GM19240 (cell line): ENCODE measurements around the gene USH1C.

Experiments
- DNase-seq: peaks from one replicate; pipeline ENCODE4 v3.0.0; 2011; ENCODE audit warnings: low spot score; ENCODE audit not compliant: insufficient read length

The USH1C gene

GRCh38 chr11:17544181-17544622 lies at the start of gene USH1C:
Gene USH1C (minus strand): TSS chr11:17544416. CDS start chr11:17544307, 109 bp downstream.
- DNase-seq: no peak

DNA sequence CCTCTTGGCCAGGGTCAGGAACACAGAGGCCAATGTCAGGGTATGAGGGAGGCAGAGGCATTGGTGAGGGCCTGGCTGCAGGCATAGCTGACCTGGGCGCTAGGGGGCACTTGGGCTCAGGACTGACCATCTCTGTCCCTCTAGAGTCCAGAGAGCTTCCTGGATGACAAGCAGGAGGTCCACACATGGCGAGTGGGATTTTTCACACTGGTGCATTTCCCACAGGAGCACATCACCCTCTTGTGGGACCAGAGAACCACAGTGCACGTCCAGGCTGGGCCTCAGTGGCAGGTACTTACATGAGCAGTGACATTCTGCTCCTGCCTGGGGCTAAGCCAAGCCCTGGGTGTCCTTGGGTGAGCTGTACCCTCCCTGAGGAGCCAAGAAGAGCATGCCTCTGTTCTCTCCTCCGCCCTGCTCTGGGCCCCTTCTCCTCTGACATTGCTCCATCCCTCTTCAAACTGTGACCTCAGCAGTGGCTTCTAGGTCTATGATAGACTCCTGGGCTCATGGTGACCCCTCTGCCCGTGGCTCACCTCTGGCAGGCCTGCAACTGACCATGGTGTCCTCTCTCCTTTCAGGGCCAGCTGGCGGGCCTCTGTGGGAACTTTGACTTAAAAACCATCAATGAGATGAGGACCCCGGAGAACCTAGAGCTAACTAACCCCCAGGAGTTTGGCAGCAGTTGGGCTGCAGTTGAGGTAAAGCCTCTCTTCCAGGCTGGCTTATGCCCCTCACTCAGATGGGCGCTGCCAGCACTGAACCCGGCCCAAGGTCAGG lies 49.4 kb upstream of the USH1C start:
- DNase-seq: no peak

DNA sequence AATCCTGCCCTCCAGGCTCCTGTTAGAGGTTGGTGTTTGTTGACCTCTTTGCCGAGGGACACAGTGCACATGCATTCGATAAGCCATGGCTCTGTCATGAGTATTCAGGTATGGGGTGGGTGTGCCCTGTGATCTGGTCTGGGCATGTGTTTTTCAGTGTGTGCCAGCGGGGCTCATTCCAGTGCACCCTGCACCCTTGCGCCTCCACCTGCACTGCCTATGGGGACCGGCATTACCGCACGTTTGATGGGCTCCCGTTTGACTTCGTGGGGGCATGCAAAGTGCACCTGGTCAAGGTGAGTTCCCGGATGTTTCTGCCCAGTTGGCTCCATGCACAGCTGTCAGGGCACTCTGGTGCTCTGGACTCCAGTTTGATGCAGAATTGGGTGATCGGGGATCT lies 47.1 kb upstream of the USH1C start:
- DNase-seq: no peak

DNA sequence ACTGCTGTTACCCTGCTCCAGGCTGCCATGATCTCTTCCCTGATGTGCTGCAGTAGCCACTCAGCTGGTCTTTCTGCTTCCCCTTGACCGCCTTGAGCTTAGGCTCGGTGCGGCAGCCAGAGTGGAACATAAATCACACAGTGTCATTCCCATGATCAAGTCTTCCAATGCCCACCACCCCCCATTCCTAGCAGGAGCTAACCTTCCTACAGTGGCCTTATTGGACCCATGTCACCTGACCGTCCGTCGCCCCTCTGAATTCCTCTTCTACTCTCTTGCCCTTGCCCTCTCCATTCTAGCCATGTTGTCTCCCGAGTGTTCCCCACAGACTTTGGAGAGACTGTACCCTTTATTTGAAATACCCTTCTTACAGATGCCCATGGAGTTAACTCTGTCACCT lies 46.2 kb upstream of the USH1C start:
- no peak for DNase-seq

GRCh38 chr11:17588721-17589120 lies 44.5 kb upstream of the USH1C start:
- DNase-seq: no peak

- no peak for DNase-seq
Observed at GRCh38 chr11:17588166-17588565, 44.0 kb upstream of the USH1C start.

DNA sequence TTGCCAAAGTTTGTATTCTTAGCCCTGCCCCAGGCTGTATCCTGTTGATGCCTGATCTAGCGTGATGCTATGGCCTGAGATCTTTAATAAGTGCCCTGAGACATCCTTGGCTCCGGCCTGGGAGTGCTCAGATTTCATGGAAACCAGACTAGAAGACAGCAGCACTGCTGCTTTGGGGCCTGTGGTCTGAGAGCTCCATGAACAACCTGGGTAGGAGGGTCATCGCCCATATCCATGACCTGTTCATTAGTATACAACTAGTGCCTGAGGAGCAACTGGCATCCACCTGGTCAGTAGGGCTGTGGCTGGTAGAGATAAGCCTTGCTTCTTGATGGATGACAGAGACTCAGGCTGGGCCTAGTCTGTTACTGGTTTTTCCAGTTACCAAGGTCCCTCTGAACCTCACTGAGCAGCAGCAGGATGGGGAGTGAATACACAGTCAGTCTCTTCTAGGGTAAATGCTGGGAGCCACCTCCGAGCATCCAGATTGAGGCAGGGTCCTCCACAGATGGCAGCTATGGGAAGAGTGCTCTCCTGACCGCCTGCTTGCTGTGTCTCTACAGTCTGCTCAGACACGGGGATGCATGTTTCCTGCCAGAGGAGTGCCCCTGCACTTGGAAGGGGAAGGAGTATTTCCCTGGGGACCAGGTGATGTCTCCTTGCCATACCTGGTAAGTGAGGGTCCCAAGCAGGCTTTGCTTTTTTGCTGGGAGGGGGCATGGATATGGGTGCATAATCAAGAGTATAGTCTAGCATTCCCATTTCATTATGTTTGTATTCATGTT lies 41.9 kb upstream of the USH1C start:
- no peak for DNase-seq

GRCh38 chr11:17581732-17582053 lies 37.5 kb upstream of the USH1C start:
- DNase-seq: no peak

DNA sequence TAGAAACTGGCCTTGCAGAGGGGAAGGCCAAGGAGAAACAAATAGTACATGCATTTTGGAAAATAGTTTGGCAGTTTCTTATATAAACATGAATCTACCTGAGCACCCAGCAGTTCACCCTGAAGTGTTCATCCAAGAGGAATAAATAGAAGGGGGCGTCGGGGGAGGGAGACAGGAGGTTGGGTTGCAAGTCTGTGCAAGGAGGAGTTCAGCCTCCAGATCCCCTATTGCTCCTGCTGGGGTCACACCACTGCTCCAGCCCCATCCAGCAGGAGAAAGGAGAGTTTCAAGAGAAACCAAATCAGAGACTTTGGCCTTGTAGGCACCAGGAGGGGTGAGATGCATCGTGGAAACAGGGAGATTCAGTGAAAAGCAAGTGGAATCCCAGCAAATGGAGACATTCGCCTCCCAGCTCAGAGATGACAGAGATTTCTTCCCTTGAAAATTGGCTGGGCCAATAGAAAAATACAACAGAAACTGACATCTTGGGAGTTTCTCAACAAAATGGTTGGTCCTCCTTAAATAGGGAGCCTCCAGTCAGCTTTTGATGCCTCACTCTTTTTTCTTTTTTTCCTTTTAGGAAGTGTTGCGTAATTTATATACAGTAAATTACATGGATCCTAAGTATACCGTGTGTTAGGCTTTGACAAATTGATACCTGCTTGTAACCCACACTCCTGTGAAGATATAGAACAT lies 37.0 kb upstream of the USH1C start:
- DNase-seq: no peak

DNA sequence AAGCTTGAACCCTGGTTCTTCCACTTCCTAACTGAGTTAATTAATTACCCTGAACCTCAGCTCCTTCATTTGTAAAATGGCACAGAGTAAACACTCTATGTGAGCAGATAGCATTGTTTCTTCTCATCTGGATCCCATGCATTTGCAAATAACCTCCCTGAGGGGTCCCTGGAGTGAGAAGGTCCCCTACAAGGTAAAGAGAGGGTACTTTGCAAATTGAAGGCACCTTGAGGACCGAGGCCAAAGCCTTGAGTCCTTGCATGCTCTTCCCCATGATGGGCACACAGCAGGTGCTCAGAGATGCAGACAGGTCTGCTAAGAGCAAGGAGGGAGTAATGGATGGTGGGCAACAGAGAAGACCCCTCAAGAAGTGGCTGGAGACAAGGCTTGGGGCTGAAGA lies 36.1 kb upstream of the USH1C start:
- no peak for DNase-seq

DNA sequence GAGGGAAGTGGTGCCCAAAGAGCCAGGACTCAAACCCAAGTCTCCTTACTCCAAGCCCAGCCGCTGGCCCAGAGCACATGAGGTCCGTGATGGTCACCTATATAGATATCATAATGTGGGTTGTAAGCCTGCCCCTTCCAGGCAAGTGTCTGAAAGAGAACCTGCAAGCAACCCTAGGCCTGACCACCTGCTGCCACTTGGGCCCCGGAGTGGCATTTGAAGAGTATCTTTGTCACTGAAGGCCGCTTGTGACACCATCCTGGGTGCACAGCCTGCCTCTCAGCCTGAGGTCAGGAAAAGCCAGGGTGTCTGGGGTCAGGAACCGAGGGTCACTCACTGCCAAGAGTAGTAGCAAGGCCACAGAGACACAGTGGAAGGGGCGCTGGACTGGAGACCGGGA lies 35.2 kb upstream of the USH1C start:
- DNase-seq: no peak

- DNase-seq: no peak
Observed at GRCh38 chr11:17578958-17579357, 34.7 kb upstream of the USH1C start.

- DNase-seq: no peak
Observed at GRCh38 chr11:17578296-17578695, 34.1 kb upstream of the USH1C start.

GRCh38 chr11:17575431-17576425 lies 31.5 kb upstream of the USH1C start:
- no peak for DNase-seq

- no peak for DNase-seq
Observed at GRCh38 chr11:17574141-17575091, 30.2 kb upstream of the USH1C start.

GRCh38 chr11:17573526-17573925 lies 29.3 kb upstream of the USH1C start:
- no peak for DNase-seq

- no peak for DNase-seq
Observed at GRCh38 chr11:17572791-17573460, 28.7 kb upstream of the USH1C start.

GRCh38 chr11:17572359-17572690 lies 28.1 kb upstream of the USH1C start:
- no peak for DNase-seq
